Measurements from ENCODE around the gene GSC.

GSC gene

GRCh38 chr14:94793901-94794300 lies 24.0 kb upstream of the GSC start (continued):
- no peak for TF ChIP-seq PATZ1 (CRISPR knock-in tag; IDR thresholded peaks at IDR 0.05; ENCODE audit: borderline replicate concordance)

GRCh38 chr14:94787655-94788054 lies 17.7 kb upstream of the GSC start:
- ATAC-seq, result no peak
- TF ChIP-seq ZNF8 (CRISPR knock-in tag; IDR thresholded peaks at IDR 0.05) (no peak), GLIS3 (CRISPR knock-in tag; IDR thresholded peaks at IDR 0.05) (no peak), POU6F1 (CRISPR knock-in tag; IDR thresholded peaks at IDR 0.05; ENCODE audit: borderline replicate concordance, low read depth) (no peak), SNAI2 (CRISPR knock-in tag; IDR thresholded peaks at IDR 0.05) (no peak), ARNTL (CRISPR knock-in tag; IDR thresholded peaks at IDR 0.05; ENCODE audit: borderline replicate concordance, low read depth) (no peak), CSDC2 (CRISPR knock-in tag; IDR thresholded peaks at IDR 0.05) (no peak), PPARA (CRISPR knock-in tag; IDR thresholded peaks at IDR 0.05; ENCODE audit: borderline replicate concordance) (no peak), ZNF565 (CRISPR knock-in tag; conservative IDR thresholded peaks at IDR 0.05; ENCODE audit: low read depth) (no peak), TOX (CRISPR knock-in tag; IDR thresholded peaks at IDR 0.05; ENCODE audit: borderline replicate concordance) (no peak), OSR1 (CRISPR knock-in tag; IDR thresholded peaks at IDR 0.05) (no peak), ZC3H10 (CRISPR knock-in tag; IDR thresholded peaks at IDR 0.05) (no peak), BACH2 (CRISPR knock-in tag; IDR thresholded peaks at IDR 0.05; ENCODE audit: borderline replicate concordance) (no peak), TCF4 (CRISPR knock-in tag; IDR thresholded peaks at IDR 0.05; ENCODE audit: borderline replicate concordance) (no peak)

- ATAC-seq, result no peak
- TF ChIP-seq ZC3H10 (CRISPR knock-in tag; IDR thresholded peaks at IDR 0.05), result no peak
- no peak for TF ChIP-seq ZFP30 (CRISPR knock-in tag; IDR thresholded peaks at IDR 0.05)
- TF ChIP-seq ZNF70 (CRISPR knock-in tag; IDR thresholded peaks at IDR 0.05), result no peak
- no peak for TF ChIP-seq CREB5 (CRISPR knock-in tag; IDR thresholded peaks at IDR 0.05; ENCODE audit: low read depth)
- no peak for TF ChIP-seq SNAI2 (CRISPR knock-in tag; IDR thresholded peaks at IDR 0.05)
- TF ChIP-seq CSDC2 (CRISPR knock-in tag; IDR thresholded peaks at IDR 0.05), result no peak
- no peak for TF ChIP-seq RARB (CRISPR knock-in tag; IDR thresholded peaks at IDR 0.05)
- TF ChIP-seq OSR1 (CRISPR knock-in tag; IDR thresholded peaks at IDR 0.05), result no peak
- TF ChIP-seq POU6F1 (CRISPR knock-in tag; IDR thresholded peaks at IDR 0.05; ENCODE audit: borderline replicate concordance, low read depth), result no peak
Observed at GRCh38 chr14:94787092-94787491, 17.2 kb upstream of the GSC start.

GRCh38 chr14:94780536-94781399 lies 10.9 kb upstream of the GSC start:
- ATAC-seq, result no peak
- TF ChIP-seq CSRNP3 (CRISPR knock-in tag; IDR thresholded peaks at IDR 0.05) (no peak), RARB (CRISPR knock-in tag; IDR thresholded peaks at IDR 0.05) (no peak), TSHZ2 (CRISPR knock-in tag; IDR thresholded peaks at IDR 0.05) (no peak), BACH2 (CRISPR knock-in tag; IDR thresholded peaks at IDR 0.05; ENCODE audit: borderline replicate concordance) (no peak), SNAI2 (CRISPR knock-in tag; IDR thresholded peaks at IDR 0.05) (no peak), CREB5 (CRISPR knock-in tag; IDR thresholded peaks at IDR 0.05; ENCODE audit: low read depth) (no peak), ZFP3 (CRISPR knock-in tag; IDR thresholded peaks at IDR 0.05) (no peak), TCF4 (CRISPR knock-in tag; IDR thresholded peaks at IDR 0.05; ENCODE audit: borderline replicate concordance) (no peak), ESRRG (CRISPR knock-in tag; IDR thresholded peaks at IDR 0.05) (no peak), ARNTL (CRISPR knock-in tag; IDR thresholded peaks at IDR 0.05; ENCODE audit: borderline replicate concordance, low read depth) (no peak), ZNF70 (CRISPR knock-in tag; IDR thresholded peaks at IDR 0.05) (no peak), ZC3H10 (CRISPR knock-in tag; IDR thresholded peaks at IDR 0.05) (no peak), OSR1 (CRISPR knock-in tag; IDR thresholded peaks at IDR 0.05) (no peak), TOX (CRISPR knock-in tag; IDR thresholded peaks at IDR 0.05; ENCODE audit: borderline replicate concordance) (no peak), PPARA (CRISPR knock-in tag; IDR thresholded peaks at IDR 0.05; ENCODE audit: borderline replicate concordance) (no peak)

Data from SK-N-SH treated with all-trans-retinoic acid at 6 μM for 48 hours (cell line).